ENCODE data around the gene AKNAD1. TPM values are rescaled to one million over a fixed set of nuclear protein-coding genes. Genes with fewer than 3 reads are reported as not detected.

The AKNAD1 gene
- total and polyA plus RNA-seq, 7 donors = 0.14 to 2.1 (median 0.69) TPM

Other genes with a start within 250 kb of the AKNAD1 start
- 1 to 10 TPM; 1.4 to 1.8 (median 1.6) TPM for gene HENMT1, start 196.0 kb downstream of the AKNAD1 start, total RNA-seq
- 1 to 10 TPM; 1.2 to 4.1 (median 3.6) TPM for gene HENMT1, start 196.0 kb downstream of the AKNAD1 start, polyA plus RNA-seq
- 10 to 100 TPM; 13.3 to 19.6 (median 16.5) TPM for gene PRPF38B, start 164.8 kb downstream of the AKNAD1 start, total RNA-seq
- gene PRPF38B, start 164.8 kb downstream of the AKNAD1 start, polyA plus RNA-seq = 10 to 100 TPM; 14.2 to 28.9 (median 19.2) TPM
- gene FNDC7, start 144.2 kb downstream of the AKNAD1 start, total RNA-seq = under 1 TPM in 1 of 4 donors, not detected in 3; 0.32 TPM
- gene FNDC7, start 144.2 kb downstream of the AKNAD1 start, polyA plus RNA-seq = under 1 TPM in 1 of 3 donors, not detected in 2; 0.09 TPM
- 10 to 100 TPM; 13.6 to 22.3 (median 17.7) TPM for gene STXBP3, start 110.4 kb downstream of the AKNAD1 start, total RNA-seq
- 10 to 100 TPM; 12.7 to 21.1 (median 16.5) TPM for gene STXBP3, start 110.4 kb downstream of the AKNAD1 start, polyA plus RNA-seq
- gene GPSM2, start 19.9 kb upstream of the AKNAD1 start, total RNA-seq = 10 to 100 TPM; 26.4 to 84.0 (median 55.9) TPM
- gene GPSM2, start 19.9 kb upstream of the AKNAD1 start, polyA plus RNA-seq = 10 to 100 TPM in 2 of 3 donors, 1 to 10 TPM in 1; 3.5 to 36.0 (median 17.5) TPM
- 10 to 100 TPM; 23.3 to 36.2 (median 30.0) TPM for gene CLCC1, start 106.4 kb upstream of the AKNAD1 start, total RNA-seq
- gene CLCC1, start 106.4 kb upstream of the AKNAD1 start, polyA plus RNA-seq = 10 to 100 TPM; 13.1 to 27.1 (median 13.6) TPM
- 10 to 100 TPM; 13.9 to 16.3 (median 14.9) TPM for gene WDR47, start 185.0 kb upstream of the AKNAD1 start, total RNA-seq
- 10 to 100 TPM in 1 of 3 donors, 1 to 10 TPM in 2; 5.7 to 19.6 (median 7.4) TPM for gene WDR47, start 185.0 kb upstream of the AKNAD1 start, polyA plus RNA-seq
- 10 to 100 TPM; 61.5 to 89.9 (median 72.9) TPM for gene TAF13, start 218.9 kb upstream of the AKNAD1 start, total RNA-seq
- gene TAF13, start 218.9 kb upstream of the AKNAD1 start, polyA plus RNA-seq = 100 to 1,000 TPM in 2 of 3 donors, 10 to 100 TPM in 1; 74.3 to 228 (median 120) TPM
- 10 to 100 TPM; 27.2 to 56.0 (median 34.0) TPM for gene TMEM167B, start 233.7 kb upstream of the AKNAD1 start, total RNA-seq
- 10 to 100 TPM; 19.8 to 39.1 (median 20.2) TPM for gene TMEM167B, start 233.7 kb upstream of the AKNAD1 start, polyA plus RNA-seq